Omental fat pad (tissue), 4 donors: ENCODE results near the gene ALK. TPM values are rescaled to one million over a fixed set of nuclear protein-coding genes. Genes with fewer than 3 reads are reported as not detected.

Source experiments
- ATAC-seq: fragments of 150-250 bp; one replicate; pipeline ENCODE4 v1.9.1; 2016; ENCODE audit warnings: mild to moderate bottlenecking, moderate library complexity; ENCODE audit not compliant: low FRiP score
- DNase-seq: peaks from one replicate; pipeline ENCODE4 v3.0.0-alpha.2; 2019; ENCODE audit warnings: low spot score
- CTCF ChIP-seq, 3 donors: fragments of 450-650 bp; IDR thresholded peaks; one replicate each; pipeline ENCODE4 v1.5.1; 2016 to 2017; ENCODE audit warnings: antibody characterized with exemption in 3 of 3, mild to moderate bottlenecking in 3 of 3, moderate library complexity in 2 of 3
- total RNA-seq, 4 donors: library from RNA; depleted of rRNA; stranded (reverse); fragments of >200 nt; gene quantifications; one replicate each; pipeline ENCODE4 v1.1.0, GENCODE V29; 2016

Gene ALK
- total RNA-seq, 4 donors from 2014 or later = 0.12 to 2.2 (median 0.44) TPM; not detected in 1

- ATAC-seq (no peak), DNase-seq (no peak)
- TF ChIP-seq CTCF (IDR thresholded peaks at IDR 0.05) = no peak
These were observed 522.8 kb downstream of the ALK start for GRCh38 chr2:29398384-29399237.

- no peak for ATAC-seq
- TF ChIP-seq CTCF (IDR thresholded peaks at IDR 0.05) = no peak
- DNase-seq = no peak
These were observed 523.7 kb downstream of the ALK start for GRCh38 chr2:29397713-29398112.

- TF ChIP-seq CTCF (IDR thresholded peaks at IDR 0.05) = no peak
- ATAC-seq (no peak), DNase-seq (no peak)
These were observed 524.3 kb downstream of the ALK start for GRCh38 chr2:29397039-29397438.

GRCh38 chr2:29394981-29395350 lies 526.4 kb downstream of the ALK start:
- no peak for TF ChIP-seq CTCF (IDR thresholded peaks at IDR 0.05)
- ATAC-seq (no peak), DNase-seq (no peak)

GRCh38 chr2:29394311-29394980 lies 526.9 kb downstream of the ALK start:
- no peak for ATAC-seq
- TF ChIP-seq CTCF (IDR thresholded peaks at IDR 0.05) = no peak
- no peak for DNase-seq

- ATAC-seq = no peak
- DNase-seq = no peak
- TF ChIP-seq CTCF (IDR thresholded peaks at IDR 0.05) = no peak
These were observed 527.7 kb downstream of the ALK start for GRCh38 chr2:29393676-29394075.

- DNase-seq (no peak), ATAC-seq (no peak)
- no peak for TF ChIP-seq CTCF (IDR thresholded peaks at IDR 0.05)
These were observed 528.6 kb downstream of the ALK start for GRCh38 chr2:29392774-29393173.
